GM19193 (cell line): Measurements from ENCODE around the gene DPEP1.

ENCODE experiments used
- POLR2A ChIP-seq: IDR thresholded peaks from 4 replicates; pipeline ENCODE4 v1.6.1; 2011; ENCODE audit not compliant: insufficient read depth, insufficient read length; ENCODE audit errors: extremely low read depth

DPEP1 gene

DNA sequence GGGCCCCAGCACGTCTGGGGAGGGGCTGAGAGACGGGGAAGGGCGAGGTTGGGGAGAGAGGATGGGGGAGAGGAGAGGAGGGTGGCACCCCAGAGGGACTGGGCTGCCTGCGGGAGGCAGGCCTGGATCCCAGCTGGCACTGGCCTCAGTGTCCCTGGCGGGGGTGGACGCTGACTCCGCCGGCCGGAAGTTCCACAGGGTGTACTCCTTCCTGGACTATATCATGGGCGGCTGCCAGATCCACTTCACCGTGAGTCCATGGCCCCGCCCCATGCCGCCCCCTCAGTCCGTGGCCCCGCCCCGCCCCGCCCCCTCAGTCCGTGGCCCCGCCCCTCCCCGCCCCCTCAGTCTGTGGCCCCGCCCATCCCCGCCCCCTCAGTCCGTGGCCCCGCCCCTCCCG, 26.6 kb upstream of the DPEP1 start:
- TF ChIP-seq POLR2A, result no peak

- no peak for TF ChIP-seq POLR2A
Measured at GRCh38 chr16:89588413-89589109, 24.9 kb upstream of the DPEP1 start.

DNA sequence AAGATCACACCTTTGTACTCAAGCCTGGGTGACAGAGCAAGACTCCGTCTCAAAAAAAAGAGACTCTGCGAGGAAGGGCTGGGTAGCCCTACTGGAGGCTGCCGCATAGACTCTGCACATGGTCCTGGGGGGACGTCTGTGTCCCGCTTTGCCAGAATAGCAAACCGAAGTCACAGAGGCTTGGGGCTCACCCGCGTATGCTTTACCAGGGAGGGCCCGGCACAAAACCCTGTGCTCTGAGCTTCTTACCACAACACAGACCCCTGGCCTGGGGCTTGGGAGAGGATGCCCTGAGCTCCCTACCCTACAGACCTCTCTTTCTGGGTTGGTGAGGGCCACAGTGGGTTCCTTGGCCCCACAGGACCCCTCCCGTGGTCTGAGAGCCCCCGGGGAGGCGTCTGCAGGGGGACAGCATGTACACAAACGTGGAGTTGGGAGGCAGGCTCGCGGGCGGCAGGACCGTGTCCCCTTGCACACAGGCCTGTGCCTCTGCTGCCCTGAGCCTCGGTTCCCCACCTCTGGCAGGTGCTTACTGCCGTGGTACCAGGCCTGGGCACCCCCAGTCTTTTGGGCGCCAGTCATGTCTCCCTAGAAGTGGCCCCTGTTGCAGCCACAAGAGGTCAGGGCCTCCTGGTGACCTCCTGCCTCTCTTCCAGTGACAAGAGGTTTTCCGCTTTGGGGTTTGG, 24.1 kb upstream of the DPEP1 start:
- TF ChIP-seq POLR2A, result no peak

GRCh38 chr16:89593841-89594240, 19.6 kb upstream of the DPEP1 start:
- no peak for TF ChIP-seq POLR2A

GRCh38 chr16:89595330-89596060, 17.9 kb upstream of the DPEP1 start:
- TF ChIP-seq POLR2A, result no peak

DNA sequence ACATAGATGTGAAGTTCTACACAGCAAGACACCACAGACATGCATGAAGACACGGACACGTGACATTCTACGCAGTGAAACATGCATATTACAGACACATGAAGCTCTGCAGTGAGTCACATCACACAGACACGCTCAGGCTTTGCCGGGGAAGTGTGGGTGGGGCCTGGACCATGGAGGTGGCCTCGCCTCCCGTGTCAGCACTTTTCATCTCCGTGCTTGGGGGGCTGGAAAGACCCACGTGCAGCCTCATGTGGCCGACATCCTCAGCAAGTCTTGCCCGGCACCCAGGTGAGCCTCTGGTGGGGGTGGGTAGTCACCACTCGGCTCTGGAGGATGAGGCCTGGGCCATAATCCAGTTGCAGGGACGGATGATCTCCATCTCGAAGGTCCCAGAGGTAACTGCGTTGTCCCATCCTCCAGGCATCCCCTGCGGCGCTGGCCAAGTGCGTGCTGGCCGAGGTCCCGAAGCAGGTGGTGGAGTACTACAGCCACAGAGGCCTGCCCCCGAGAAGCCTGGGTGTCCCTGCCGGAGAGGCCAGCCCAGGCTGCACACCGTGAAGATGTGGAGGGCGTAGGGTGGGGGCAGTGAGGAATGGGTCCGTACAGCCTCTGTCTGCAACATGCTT, 17.3 kb upstream of the DPEP1 start:
- no peak for TF ChIP-seq POLR2A

DNA sequence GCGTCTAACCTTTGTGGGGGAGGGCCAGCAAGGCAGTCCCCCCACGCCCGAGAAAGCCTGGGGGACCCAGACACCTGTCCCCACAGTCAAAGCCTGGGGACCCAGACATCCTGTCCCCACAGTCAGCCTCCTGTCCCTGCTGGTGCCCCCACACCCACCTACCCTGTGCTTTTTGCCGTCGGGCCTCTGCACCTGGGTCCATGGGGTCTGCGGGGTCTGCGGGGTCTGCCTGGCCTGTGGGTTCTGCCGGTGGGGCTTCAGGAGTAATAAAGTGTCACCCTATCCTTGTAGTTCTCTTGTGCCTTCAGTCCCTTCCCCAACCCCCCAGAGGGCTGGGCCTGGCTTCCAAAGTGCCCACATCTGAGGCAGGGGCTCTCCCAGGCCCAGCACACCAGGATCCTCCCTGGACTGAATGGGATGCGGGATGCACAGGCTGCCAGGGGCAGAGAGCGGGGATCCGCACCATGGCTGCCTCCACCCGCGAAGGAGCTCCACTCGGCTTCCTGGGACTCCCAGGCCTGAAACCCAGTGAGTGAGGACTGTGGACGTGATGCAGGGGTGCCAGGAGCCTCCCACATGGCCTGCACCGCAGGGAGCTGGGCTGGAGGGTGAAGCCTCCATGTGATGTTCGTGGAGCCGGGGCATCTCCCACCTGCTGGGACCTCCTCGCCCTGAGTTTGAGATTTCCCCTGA, 16.3 kb upstream of the DPEP1 start:
- TF ChIP-seq POLR2A, result no peak

- no peak for TF ChIP-seq POLR2A
Measured at GRCh38 chr16:89598199-89598598, 15.2 kb upstream of the DPEP1 start.

- TF ChIP-seq POLR2A, result no peak
Measured at GRCh38 chr16:89599451-89599858, 14.0 kb upstream of the DPEP1 start.

- TF ChIP-seq POLR2A, result no peak
Measured at GRCh38 chr16:89599902-89600301, 13.5 kb upstream of the DPEP1 start.

DNA sequence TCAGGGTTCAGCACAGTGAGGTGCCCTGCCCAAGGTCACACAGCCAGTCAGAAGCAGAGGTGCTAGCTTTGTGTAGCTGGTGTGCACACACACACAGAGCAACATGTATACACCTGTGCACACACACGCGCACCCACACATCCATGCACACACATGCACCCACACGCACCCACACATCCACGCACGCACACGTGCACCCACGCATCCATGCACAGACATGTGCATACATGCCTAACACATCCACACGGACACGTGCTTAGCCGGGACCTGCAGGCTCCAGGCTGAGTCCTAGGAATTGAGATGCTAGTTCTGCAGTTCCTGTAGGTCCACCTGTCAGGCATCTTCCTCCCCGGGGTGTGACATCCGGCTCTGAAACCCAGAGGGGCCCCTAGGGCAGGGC, 13.0 kb upstream of the DPEP1 start:
- no peak for TF ChIP-seq POLR2A

DNA sequence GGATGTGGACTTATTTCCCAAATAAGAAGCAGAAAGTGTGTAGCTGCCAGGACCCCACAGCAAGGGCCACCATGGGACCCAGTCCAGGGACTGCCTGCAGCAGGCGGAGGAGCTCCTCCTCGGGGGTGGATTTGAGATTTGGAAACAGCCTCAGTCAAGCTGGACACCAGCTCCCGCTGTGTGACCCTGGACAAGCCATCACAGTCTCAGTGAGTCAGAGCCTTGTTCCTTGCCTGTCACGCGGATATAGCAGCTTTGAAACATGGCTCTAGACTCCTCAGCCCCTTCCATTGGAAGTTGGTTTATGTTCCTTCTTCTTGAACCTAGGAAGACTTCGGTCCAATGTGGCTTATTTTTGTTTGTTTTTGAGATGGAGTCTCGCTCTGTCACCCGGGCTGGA, 12.5 kb upstream of the DPEP1 start:
- TF ChIP-seq POLR2A, result no peak

- TF ChIP-seq POLR2A, result no peak
Measured at GRCh38 chr16:89601906-89602272, 11.6 kb upstream of the DPEP1 start.

DNA sequence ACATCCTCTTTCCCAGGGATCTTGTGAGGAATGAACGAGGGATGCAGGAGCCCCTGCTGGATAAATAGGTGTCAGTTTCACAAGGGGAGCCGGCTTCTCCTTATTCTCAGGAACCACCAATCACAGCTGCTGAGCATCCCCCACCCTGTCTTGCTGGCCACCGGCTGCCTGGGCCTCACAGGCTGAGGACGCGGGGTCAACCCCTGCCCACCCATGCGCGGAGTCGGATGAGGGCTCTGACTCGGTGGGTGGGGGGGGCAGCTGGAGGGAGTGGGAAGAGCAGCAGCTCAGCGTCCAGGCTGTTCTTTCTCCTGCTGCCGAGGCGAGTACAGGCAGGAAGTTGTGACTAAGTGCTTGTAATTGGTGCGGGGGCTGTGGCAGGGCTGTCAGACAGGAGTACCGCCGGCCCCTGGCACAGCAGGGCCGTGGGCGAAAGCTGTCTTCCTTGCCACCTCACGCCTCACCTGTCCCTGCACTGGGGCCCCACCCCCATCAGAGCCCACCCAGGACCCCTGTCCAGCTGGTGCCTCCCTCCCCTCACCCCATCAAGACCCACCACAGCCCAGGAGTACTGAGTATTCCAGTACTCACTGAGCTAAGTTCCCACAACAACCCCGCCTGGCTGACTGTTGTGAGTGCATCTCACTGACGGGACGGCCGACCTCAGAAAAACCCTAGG, 11.0 kb upstream of the DPEP1 start:
- TF ChIP-seq POLR2A, result no peak

- no peak for TF ChIP-seq POLR2A
Measured at GRCh38 chr16:89602952-89603590, 10.4 kb upstream of the DPEP1 start.

GRCh38 chr16:89604764-89605163, 8.7 kb upstream of the DPEP1 start:
- TF ChIP-seq POLR2A, result no peak
